ENCODE results near the gene PDGFRA. TPM values are rescaled to one million over a fixed set of nuclear protein-coding genes. Genes with fewer than 3 reads are reported as not detected.

The PDGFRA gene
- total RNA-seq, 3 donors from 2014 or later = 31.6 to 110 (median 60.6) TPM

DNA sequence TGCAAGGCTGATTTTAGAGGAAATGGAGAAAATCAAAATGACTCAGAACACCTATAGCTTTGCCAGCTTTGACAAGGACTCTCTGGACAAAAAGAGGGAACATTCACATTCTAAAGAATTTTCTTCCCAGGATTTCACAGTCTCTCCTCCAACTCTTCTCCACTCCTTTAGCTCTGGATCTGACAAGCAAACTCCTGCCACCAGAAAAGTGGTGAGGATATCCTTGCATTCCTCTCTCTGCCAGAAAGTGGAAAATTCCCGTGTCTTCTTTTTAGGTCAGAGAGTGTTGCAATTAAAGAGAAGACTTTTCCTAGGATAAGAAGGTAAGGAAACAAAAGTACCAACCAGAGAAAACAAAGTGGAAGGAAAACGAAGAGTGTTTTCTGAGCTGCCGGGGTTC lies 16.1 kb upstream of the PDGFRA start:
- ATAC-seq (no peak), DNase-seq (no peak)
- H3K36me3 ChIP-seq (ENCODE audit: low read depth) = no peaks in the 10 kb centered on the region
- no peaks in the 10 kb centered on the region for H3K9me3 ChIP-seq
- no peak overlapping the region for H3K4me3 ChIP-seq
- TF ChIP-seq, protein P1, sequence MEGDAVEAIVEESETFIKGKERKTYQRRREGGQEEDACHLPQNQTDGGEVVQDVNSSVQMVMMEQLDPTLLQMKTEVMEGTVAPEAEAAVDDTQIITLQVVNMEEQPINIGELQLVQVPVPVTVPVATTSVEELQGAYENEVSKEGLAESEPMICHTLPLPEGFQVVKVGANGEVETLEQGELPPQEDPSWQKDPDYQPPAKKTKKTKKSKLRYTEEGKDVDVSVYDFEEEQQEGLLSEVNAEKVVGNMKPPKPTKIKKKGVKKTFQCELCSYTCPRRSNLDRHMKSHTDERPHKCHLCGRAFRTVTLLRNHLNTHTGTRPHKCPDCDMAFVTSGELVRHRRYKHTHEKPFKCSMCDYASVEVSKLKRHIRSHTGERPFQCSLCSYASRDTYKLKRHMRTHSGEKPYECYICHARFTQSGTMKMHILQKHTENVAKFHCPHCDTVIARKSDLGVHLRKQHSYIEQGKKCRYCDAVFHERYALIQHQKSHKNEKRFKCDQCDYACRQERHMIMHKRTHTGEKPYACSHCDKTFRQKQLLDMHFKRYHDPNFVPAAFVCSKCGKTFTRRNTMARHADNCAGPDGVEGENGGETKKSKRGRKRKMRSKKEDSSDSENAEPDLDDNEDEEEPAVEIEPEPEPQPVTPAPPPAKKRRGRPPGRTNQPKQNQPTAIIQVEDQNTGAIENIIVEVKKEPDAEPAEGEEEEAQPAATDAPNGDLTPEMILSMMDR (IDR thresholded peaks at IDR 0.05) = no peak
- peaks cover 6% of the 10 kb centered on the region for H3K4me1 ChIP-seq (ENCODE audit: low read depth)
- intact Hi-C loops (cut with DNase I, micrococcal nuclease) = loop anchor here in 1 of 2 donors (10.0 kb wide), 1 partner anchor 508 kb away; no protein-coding TSS in a partner anchor

DNA sequence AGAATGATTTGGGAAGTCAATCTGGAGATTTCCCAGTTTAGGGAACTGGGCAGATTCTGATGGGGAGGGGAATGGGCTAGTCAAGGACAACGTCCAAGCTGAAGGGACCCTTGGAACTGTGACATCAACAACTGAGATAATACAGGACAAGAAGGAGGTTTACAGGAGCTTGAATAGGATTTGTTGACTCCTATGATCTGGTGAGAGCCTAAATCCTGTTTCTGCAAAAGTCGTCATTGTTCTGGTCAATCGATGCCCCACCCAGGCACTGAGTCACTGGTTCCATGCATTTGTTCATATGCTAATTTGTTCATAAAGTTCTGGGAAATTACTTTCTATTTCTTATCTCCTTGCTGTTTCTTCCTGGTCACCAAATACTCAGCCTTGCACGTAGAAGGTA lies 15.3 kb upstream of the PDGFRA start:
- intact Hi-C loops (cut with DNase I, micrococcal nuclease) = loop anchor here in 1 of 2 donors (10.0 kb wide), 1 partner anchor 509 kb away; no protein-coding TSS in a partner anchor
- TF ChIP-seq, protein P1 (IDR thresholded peaks at IDR 0.05) = no peak
- Histone ChIP-seq H3K9me3 (no peaks in the 10 kb centered on the region), H3K4me1 (ENCODE audit: low read depth) (peaks cover 6% of the 10 kb centered on the region), H3K36me3 (ENCODE audit: low read depth) (no peaks in the 10 kb centered on the region), H3K4me3 (no peak overlapping the region)
- no peak for DNase-seq
- peak; percentile 74 for ATAC-seq

DNA sequence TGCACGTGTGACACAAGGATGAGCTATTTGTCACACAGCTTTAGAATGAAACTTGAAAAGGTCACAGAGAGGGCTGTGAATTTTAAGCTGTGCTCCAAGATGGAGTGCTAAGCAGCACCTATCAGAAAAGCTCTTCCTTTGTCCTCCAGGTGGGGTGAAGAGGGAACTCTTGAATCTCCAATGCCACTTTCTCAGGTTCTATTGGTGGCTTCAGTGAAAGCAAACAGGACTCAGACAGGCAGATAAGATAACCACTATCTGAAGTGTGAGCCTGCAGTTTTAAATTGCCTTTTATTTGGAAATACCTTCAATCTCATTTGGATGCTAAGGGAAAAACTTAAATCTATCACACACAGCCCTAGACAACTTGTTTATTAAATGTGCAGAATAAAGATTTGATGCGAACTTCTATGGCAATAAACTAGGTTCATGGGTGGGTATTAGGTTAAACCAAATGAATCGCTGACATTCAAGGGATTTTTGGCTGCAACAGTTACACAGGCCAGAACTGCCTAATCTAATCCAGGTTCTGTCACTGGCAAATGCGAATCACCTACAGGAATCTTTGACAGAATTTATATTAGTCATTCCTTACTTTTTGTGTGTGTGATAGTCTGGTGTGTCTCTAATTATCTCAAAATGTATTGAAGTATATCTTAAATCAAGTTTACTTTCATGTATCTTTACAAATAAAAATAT lies 13.6 kb upstream of the PDGFRA start:
- H3K36me3 ChIP-seq (ENCODE audit: low read depth) = no peaks in the 10 kb centered on the region
- DNase-seq (no peak), ATAC-seq (no peak)
- H3K4me3 ChIP-seq = no peak overlapping the region
- no peaks in the 10 kb centered on the region for H3K9me3 ChIP-seq
- peaks cover 6% of the 10 kb centered on the region for H3K4me1 ChIP-seq (ENCODE audit: low read depth)
- TF ChIP-seq, protein P1 (IDR thresholded peaks at IDR 0.05) = no peak
- intact Hi-C loops (cut with DNase I, micrococcal nuclease) = loop anchor here (5.0 to 10.0 kb wide), 2 partner anchors 283 to 511 kb away; no protein-coding TSS in a partner anchor

DNA sequence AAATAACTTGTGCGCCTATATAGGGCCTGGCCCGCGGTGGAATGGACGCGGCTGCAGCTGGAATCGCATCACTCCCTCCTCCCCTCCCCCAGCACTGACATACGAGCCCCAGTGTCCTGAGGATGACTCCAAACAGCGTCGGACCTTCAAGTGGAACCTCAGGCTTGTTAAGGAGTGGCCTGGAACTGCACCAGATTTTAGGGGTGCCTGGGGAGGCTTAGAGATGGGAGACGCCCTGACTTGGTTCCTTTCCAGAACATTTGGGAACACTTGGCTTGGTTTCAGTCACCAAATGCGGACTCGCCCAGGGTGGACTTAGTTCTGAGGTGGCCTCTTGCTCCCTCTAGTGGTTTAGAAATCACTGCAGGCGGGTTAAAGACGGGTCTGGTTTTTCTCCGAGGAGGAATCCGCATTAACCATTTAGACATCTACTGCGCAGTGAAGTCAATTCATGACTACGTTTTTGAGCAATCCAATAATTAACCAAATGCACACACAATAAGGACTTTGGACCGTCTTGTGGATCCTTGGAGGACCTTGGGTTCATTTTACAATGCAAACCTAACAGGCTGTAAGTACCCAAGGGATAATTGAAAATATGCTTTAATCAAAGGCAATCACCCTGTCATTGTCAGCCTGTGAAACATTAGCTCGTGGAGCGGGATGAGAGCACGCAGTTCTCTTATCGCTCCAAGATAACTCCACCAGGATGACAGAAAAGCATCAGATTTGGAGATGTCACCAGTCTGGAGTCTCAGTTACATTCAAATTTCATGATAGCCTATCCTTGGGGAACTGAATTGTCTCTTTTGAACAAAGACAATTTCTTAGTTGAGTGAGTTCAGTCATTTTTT lies 11.2 kb upstream of the PDGFRA start:
- intact Hi-C loops (cut with DNase I, micrococcal nuclease) = loop anchor here (5.0 to 10.0 kb wide), 2 partner anchors 286 to 513 kb away; no protein-coding TSS in a partner anchor
- DNase-seq = peak; percentile 53 to 83 (median 65)
- ATAC-seq = peak; percentile 90

DNA sequence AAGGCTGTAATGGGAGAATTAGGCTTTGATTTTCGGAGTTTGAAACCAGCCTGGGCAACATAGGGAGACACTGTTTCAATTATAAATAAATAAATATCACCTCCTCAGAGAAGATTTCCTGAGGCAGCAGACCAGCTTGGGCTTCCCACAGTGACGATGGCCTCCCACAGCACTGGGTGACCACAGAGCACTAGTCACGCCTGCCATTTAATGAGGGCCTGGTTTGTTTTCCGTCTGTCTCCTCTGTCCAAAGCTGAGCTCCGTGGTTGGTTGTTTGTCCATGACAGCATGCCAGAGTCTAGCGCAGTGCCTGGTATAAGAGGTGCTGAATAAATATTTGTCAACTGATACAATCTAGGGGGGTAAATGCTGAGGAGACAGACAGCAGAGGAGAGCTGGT lies 10.4 kb upstream of the PDGFRA start:
- Histone ChIP-seq H3K4me3 (no peak overlapping the region), H3K36me3 (ENCODE audit: low read depth) (no peaks in the 10 kb centered on the region), H3K4me1 (ENCODE audit: low read depth) (peaks cover 6% of the 10 kb centered on the region), H3K9me3 (no peaks in the 10 kb centered on the region)
- intact Hi-C loops (cut with DNase I, micrococcal nuclease) = loop anchor here (5.0 to 10.0 kb wide), 2 partner anchors 286 to 514 kb away; no protein-coding TSS in a partner anchor
- ATAC-seq (no peak), DNase-seq (no peak)
- TF ChIP-seq, protein P1 (IDR thresholded peaks at IDR 0.05) = no peak

More for the DNA sequence above, 11.2 kb upstream of the PDGFRA start:
- no peaks in the 10 kb centered on the region for H3K36me3 ChIP-seq (ENCODE audit: low read depth)
- no peaks in the 10 kb centered on the region for H3K9me3 ChIP-seq
- peaks cover 6% of the 10 kb centered on the region for H3K4me1 ChIP-seq (ENCODE audit: low read depth)
- H3K4me3 ChIP-seq = no peak overlapping the region
- TF ChIP-seq, protein P1 (IDR thresholded peaks at IDR 0.05) = peak; percentile 79

All from mucosa of descending colon (tissue), 3 donors.